ENCODE results near the gene LAMB2. TPM values are rescaled to one million over a fixed set of nuclear protein-coding genes. Genes with fewer than 3 reads are reported as not detected.

The LAMB2 gene
- total and polyA plus RNA-seq, 2 of the 8 experiments (the other 6 are each of a cell fraction or from before 2014, with no cell fraction given) = 112 to 153 TPM

DNA sequence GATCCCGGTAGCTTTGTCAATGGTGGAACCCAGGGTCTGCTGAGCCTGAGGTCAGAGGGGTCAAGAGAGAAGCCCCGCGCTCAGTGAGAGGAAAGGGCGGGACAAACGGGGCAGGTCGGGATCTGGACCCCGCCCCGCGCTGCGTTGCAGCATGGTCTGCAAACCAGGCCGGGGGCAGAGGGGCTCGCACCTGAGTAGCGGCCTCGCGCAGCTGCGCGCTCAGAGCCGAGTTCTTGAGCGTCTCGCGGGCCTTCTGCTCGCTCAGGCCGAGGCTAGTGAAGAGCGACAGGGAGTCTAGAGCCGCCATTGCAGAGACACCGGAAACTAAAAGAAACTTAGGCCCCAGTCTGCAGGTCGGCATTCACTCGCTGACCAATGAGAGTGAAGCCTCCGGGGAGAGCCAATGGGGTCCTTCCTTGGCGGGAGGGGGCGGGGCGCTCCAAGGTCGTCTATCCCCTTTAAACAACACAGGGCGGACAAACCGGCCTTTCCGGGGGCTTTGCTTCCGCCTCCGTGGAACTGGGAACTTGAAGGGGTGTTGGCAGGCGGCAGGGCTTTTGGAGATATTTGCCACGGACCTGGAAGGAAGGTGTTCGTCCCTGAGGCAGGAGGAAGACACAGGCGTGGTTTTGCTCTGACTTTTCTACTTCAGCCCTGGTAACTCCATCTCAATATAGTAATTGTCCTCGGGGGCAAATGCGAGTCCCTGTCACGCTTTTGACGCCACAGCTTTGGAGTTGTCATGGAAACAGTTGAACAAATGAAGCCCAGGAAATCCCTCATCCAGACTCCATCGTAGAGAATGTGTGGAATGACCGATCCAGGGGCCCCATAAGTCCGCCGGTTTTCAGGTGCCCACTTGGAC is 28.2 kb downstream of the LAMB2 start, which contains the start of gene QARS1 (continued):
- TF ChIP-seq SUZ12 (IDR thresholded peaks at IDR 0.05; ENCODE audit: low read length) (no peak), POLR2AphosphoS5 (IDR thresholded peaks at IDR 0.05; ENCODE audit: low read depth, low read length) (peak; percentile 52), ASH2L (IDR thresholded peaks at IDR 0.05; ENCODE audit: low read length) (peak; percentile 36), GABPA (IDR thresholded peaks at IDR 0.05; ENCODE audit: borderline replicate concordance, insufficient read depth, low read length) (no peak; the same call in 1 of the 2 replicates), HDAC6 (IDR thresholded peaks at IDR 0.05; ENCODE audit: low read depth, low read length) (no peak), SAP30 (IDR thresholded peaks at IDR 0.05; ENCODE audit: insufficient read depth, insufficient replicate concordance, low read length) (peak; percentile 95), CTBP2 (IDR thresholded peaks at IDR 0.05; ENCODE audit: borderline replicate concordance, insufficient read depth, insufficient read length, low read length) (no peak), RAD21 (IDR thresholded peaks at IDR 0.05 in 1 of 2, conservative IDR thresholded peaks at IDR 0.05 in 1 of 2; ENCODE audit: low read depth in 2 of 2, low read length in 2 of 2) (no peak), RNF2 (IDR thresholded peaks at IDR 0.05; ENCODE audit: borderline replicate concordance, low read depth, low read length, missing control alignments, poor library complexity, severe bottlenecking) (no peak), BACH1 (IDR thresholded peaks at IDR 0.05; ENCODE audit: low read length) (0 out of 2 replicates have a peak, but pooled peaks have one; percentile 6), SIN3A (conservative IDR thresholded peaks at IDR 0.05 in 1 of 2, IDR thresholded peaks at IDR 0.05 in 1 of 2; ENCODE audit: low read depth in 1 of 2, low read length in 2 of 2) (peak; percentile 76 to 94; a peak in 3 of 4 replicates), TBP (IDR thresholded peaks at IDR 0.05; ENCODE audit: low read depth, low read length) (peak; percentile 93), RFX5 (IDR thresholded peaks at IDR 0.05; ENCODE audit: borderline replicate concordance, low read depth, low read length) (no peak), EZH2 (IDR thresholded peaks at IDR 0.05; ENCODE audit: low read depth, low read length, severe bottlenecking) (no peak), TCF12 (IDR thresholded peaks at IDR 0.05; ENCODE audit: low read depth, low read length) (no peak), RXRA (IDR thresholded peaks at IDR 0.05; ENCODE audit: insufficient read depth, low read depth, low read length) (no peak), MAFK (IDR thresholded peaks at IDR 0.05; ENCODE audit: low read depth, low read length) (no peak), PHF8 (conservative IDR thresholded peaks at IDR 0.05; ENCODE audit: low read depth, low read length) (peak; percentile 93), EP300 (IDR thresholded peaks at IDR 0.05; ENCODE audit: borderline replicate concordance in 1 of 2, low read depth in 2 of 2, low read length in 2 of 2) (peak in 1 of 2 experiments; percentile 44; a peak in 1 of 3 replicates), RBBP5 (IDR thresholded peaks at IDR 0.05; ENCODE audit: borderline replicate concordance, low read depth, low read length) (no peak), JUN (IDR thresholded peaks at IDR 0.05; ENCODE audit: low read depth, low read length) (no peak), TEAD4 (IDR thresholded peaks at IDR 0.05; ENCODE audit: low read depth, low read length) (0 out of 2 replicates have a peak, but pooled peaks have one; percentile 16)
